ENCODE results near the gene CARMIL3. TPM values are rescaled to one million over a fixed set of nuclear protein-coding genes. Genes with fewer than 3 reads are reported as not detected.

CARMIL3 gene
- total RNA-seq, 1 donor from 2014 or later = not detected

DNA sequence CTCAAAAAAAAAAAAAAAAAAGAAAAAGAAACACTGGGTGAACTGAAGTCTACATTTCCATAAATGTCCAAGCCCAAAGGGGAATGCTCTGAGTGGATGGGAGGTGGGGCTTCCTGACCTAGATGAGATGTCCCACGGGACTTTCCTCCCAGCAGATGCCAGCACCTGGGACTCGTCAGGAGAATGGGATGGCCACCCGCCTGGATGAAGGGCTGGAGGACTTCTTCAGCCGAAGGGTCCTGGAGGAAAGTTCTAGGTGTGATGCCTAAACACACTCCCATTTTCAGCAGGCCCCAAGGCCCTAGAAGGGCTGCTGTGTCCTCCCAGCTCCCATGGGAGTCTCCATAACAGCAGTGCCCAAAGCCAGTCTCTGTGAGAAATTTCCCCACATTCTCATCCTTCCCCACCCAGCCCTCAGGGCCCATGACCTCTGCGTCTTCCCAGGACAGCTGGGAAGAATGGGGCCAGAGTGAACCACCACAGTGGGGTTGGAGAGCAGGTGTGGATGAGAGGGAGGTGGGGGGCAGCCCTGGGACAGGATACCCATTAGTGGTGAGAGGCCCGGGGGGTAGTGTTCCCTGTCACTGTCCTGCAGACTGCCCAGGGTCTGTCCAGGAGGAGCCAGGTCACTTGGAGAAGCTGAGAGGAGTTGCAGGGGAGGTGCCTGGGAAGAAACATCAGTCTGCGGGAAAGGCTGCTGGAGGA, 12.4 kb downstream of the CARMIL3 start:
- DNase-seq = no peak

DNA sequence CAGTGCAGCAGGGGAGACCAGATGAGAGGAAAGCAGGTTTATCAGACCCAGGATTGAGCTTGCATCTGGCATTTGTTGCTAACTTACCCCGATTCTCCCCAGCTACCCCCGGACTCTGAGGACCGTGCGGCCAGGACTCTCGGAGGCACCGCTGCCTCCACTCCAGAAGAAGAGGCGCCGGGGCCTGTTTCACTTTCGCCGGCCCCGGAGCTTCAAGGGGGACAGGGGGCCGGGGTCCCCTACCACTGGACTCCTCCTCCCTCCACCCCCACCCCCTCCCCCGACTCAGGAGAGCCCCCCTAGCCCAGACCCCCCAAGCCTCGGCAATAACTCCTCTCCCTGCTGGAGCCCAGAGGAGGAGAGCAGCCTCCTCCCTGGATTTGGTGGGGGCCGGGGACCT, 13.0 kb downstream of the CARMIL3 start:
- no peak for DNase-seq

DNA sequence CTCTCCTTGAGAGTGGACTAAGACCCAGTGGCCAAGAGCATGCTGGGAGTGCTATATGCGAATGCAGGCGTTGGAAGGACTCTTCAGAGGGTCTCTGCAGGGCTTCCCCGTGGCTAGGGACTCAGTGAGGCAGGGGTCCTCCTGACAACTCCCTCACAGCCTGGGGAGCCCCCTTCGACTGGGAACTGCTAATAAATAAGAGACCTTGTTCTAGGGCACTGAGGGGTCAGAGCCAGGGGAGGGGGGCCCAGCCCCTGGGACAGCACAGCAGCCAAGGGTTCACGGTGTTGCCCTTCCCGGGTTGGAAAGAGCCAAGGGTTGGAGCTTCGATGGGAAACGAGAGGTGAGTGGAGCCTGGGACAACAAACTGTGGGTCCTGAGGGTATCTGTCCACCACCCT, 13.6 kb downstream of the CARMIL3 start:
- DNase-seq = no peak

DNA sequence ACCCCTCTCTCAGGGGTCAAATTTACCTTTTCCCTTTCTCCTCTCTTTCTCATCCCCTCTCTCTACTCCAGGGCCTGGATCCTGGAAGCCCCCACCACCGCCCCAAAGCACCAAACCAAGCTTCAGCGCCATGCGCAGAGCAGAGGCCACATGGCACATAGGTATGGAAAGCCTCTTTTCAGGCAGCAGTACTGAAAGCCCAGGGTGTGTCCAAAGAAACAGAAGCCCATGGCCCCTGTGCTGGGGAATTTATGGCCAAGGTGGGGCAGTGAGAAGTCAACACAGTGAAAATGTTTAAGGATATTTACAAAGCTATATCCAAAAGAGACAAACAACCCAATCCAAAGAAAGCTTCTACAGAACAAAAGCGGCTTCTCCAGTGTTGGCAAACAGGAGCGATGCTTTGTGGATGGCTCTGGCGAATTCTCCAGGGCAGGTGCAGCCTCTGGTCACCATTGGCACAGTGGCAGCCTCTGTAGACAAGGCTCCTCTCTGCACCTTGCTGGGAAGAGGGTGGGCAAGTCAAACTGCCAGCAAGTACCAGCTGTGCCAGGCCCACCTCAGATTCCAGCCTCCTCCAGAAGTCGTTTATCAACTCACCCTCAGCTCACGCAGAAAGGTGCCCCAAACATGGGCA, 14.8 kb downstream of the CARMIL3 start:
- no peak for DNase-seq

DNA sequence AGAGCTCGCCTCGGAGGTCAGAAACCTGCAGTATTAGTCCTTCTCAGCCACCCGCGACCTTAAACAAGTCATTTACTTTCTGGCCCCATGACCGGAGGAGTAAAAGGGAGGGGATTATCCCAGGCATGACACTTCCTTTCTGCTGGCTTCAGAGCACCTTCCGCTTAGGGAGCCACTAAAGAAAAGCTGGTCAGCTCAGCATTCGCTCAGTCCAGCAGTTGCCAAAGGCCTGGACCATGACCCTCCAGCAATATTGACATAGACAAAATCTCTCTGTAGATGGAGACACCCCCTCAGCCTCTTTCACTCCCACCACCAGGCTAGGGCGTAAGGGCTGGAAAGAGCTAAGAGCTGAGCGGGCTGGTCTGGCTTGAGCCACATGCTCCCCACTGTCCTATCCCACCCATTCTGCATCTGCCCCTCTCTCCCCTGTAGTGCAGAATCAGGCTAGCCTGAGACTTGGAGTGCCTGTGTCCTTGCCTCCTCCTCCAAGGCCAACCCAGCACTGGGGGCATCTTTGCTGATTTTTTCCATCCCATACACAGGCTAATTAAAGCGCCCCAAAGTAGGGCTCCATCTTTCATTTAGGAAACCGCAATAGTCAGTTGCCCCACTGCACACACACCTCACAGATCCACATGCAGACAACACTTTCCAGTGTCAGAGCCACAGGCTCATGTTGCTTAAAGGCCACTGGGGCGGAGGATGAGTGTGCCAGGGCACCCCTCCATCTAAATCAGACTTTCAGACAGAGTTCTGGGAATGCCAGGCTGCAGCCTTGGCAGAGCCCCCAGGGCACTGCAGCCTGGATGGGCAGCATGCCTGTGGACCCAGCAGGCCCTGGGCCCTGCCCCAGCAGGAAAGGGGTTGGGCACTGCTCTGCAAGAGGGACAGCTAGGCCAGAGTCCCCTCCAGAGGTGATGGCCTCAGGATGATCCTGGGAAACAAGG, 15.6 kb downstream of the CARMIL3 start:
- DNase-seq = no peak

DNA sequence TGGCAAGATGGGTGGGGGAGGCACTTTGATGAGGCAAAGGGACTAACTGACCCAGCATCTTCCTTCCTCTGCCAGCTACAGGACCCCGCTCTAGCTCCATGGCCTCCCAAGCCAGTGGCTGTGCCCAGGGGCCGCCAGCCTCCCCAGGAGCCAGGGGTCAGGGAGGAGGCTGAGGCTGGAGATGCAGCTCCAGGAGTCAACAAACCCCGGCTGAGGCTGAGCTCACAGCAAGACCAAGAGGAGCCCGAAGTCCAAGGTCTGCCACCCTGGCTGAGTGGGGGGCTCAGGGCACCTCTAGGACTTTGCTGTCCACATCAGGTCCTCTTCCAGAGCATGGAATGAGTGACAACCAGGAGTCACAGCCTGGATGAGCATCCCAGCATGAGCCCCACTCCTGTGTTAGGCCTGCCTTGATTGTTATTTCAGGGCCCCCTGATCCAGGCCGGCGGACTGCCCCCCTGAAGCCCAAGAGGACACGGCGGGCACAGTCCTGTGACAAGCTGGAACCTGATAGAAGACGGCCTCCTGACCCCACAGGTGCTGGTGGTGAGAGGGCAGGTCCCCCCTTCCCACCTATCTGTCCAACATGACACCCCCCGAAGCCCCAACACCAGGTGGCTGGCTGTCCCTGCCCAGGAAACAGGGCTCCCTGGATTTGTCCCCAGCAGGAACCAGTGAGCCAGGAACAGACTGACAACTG, 17.1 kb downstream of the CARMIL3 start:
- no peak for DNase-seq

DNA sequence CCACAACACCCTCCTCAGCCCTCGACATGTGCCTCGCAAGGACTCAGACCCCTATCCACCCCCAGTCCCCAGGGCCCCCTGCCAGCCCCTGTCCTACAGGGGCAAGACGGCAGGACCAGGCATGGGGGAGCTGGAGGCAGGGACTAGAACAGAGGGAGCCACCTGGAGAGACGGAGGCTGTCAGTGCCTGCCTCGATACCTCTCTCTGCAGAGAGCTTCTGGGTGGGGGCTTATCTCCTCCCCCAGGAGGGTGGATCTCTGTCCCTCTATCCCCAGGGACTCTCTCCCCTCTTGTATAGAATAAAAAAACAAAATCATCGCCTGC, 17.6 kb downstream of the CARMIL3 start:
- DNase-seq = no peak

DNA sequence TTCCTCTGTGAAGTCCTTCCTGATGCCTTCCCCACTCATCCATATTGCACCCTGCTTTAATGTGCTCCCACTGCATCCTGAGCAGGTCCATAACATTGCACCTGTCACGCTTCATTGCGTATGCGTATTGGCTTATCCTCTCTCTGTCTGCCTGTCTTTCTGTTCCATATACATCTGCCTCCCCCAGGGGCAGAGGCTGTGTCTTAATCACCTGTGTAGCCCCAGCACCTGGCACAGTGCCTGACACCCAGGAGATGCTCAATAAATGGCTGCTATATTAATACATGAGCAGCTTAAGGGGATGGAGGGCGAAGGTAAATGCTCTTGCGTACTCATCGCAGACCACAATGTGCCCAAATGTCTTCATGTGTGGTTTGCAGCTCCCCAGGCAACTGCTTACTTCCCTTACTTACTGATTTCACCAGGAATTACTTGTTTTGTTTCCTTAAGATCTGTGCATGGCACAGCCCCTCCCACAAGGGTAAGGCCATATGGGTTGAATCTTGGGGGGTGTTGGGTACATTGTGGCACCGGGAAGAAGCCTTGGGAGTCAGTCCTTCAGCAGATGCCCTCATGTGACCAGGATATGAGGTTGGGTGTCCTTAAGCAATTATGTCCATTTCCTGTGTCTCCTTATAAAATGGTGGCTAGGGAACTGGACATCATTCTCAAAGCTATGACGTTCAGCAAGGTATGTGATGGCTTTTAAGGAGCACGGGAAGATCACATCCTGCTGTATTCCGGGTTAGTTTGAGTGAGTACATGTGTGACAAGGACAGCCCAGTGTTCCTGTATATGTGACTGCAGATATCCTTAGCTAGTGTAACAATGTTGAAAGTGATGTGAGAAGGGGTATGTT, 18.7 kb downstream of the CARMIL3 start:
- no peak for DNase-seq

DNA sequence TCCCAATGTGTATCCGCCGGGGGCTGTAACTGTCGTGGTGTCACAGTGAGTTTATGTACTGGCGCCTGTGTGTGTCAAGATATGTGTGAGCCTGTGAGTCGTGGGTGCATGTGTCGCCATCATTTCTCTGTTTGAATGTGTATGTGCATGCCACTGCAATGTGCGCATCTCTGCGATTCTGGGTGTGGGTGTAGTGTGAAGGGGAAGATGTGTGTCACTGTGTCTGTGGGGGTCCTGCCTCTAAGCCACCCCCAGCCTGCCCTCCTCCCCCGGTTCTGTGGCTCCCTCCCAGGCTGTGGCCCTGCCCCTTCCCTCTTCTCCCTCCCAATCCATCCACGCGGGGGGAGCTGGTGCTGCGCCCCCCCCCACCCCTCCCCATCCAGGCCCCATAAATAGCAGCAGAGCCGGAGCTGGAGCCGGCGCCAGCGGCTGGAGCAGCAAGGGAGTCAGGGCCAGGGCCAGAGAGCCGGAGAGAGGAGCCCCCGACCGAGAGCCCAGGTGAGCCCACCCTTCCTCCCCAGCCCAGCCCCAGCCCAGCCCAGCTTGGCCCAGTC, 19.4 kb downstream of the CARMIL3 start, which contains the start of gene CPNE6:
Gene CPNE6, plus strand, starts transcription at position 419 of the 554 bp plus-strand sequence. CDS start 1,375 bp downstream, outside the sequence.
- DNase-seq = no peak

DNA sequence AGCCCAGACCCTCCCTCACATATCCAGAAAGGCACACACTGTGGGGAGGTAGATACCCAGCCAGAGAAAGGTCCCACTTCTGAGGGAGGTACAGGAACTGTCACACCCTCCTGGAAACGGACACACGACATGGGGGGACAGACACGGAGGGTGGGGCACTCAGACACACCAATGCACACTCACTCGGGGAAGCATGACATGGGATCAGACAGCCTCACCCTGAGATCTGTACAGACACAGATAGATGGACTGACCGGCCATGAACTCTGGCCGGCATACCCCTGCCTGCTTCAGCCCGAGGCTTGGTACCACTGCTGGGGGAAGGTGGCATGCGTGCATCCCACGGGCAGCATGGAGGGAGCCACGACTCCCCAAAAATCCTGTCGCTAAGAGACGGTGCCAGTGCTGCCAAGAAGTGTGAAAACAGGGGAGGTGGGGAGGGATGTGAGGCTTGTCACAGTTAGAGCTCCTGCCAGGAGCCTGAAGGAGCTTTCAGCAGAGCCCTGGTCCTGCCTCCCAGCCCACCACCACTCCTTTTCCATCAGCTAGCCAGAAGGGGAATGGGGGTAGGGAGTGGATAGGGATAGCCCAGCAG, 20.1 kb downstream of the CARMIL3 start:
- DNase-seq = no peak

DNA sequence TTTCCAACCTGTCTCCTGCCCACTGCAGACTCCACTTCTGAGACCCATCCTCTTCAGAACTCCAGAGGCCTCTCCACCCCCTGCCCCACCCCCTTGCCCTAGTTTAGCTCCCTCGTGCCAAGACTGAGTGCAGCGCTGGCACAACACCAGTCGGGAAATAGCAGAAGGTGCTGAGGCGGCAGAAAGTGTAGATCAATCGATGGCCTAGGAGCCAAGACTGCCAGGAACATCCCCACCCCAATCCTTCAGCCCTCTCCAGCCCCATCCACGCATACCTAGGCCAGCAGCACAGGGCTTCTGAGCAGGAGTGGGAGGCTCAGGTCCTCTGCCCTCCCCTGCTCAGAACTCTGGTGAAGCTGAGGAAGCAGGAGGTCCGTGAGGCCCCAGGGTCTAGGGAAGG, 20.6 kb downstream of the CARMIL3 start:
- DNase-seq = no peak

DNA sequence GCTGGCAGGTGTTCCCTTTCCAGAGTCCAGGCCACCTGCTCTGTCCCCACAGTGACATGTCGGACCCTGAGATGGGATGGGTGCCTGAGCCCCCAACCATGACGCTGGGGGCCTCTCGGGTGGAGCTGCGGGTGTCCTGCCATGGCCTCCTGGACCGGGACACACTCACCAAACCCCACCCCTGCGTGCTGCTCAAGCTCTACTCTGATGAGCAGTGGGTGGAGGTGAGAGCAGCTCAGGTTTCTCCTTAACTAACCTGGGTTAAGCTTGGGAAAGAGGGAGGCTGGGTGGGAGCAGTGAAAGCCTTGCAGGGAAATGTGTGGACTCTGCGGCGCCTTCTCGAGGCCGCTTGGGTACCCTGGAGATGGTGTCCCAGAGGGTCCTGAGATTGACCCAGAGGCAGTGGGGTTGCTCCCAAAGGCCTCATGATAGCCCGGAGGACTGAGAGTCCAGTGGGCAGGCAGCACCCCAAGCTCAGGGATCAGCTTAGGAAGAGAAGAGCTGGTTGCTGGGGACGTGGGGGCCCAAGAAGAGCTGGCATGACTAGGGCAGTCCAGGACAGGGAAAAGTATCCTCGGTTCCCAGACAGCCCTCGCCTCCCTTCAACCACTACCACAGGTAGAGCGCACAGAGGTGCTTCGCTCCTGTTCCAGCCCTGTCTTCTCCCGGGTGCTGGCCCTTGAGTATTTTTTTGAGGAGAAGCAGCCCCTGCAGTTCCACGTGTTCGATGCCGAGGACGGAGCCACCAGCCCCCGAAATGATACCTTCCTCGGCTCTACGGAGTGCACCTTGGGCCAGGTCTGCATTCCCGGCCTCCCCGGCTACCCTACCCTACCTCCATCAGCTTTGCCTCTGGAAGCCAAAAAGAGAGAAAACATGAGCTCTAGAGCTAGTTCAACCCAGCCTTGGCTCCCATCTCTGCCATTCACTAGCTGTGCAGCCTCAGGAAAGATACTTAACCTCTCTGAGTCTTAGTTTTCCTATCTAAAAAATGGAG, 21.4 kb downstream of the CARMIL3 start:
- DNase-seq = no peak

DNA sequence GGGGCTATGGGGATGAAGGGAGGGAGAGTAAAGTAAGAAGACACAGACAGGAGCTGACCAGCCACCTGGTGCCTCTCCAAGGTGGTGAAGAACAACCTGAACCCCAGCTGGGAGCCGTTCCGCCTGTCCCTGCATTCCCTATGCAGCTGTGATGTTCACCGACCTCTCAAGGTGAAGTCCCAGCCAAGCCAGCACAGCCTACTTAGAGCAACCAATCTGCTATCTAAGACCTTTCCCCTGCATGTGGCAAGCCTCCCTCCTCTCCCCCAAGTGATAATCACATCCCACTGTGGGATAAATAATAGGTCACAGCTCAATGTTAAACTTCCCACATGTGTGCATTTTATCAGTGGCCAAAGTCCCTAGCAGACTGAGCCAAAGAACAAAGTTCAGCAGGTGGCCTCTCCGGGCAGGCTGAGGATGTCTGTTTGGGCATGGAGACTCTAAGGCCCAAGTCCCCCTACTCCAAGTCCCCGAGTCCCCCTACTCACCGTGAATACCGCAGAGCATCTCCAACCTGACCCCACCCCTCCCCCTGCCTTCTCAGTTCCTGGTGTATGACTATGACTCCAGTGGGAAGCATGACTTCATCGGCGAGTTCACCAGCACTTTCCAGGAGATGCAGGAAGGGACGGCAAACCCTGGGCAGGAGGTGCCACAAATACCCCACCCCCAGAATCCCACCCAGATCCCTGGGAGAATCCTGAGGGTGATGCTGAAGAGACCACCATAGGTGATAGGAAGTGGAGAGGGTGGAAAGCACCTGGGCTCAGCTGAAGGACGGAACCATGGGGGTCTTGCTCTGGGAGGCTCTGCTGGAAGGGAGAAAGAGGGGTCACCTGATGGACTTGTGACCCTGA, 23.0 kb downstream of the CARMIL3 start:
- DNase-seq = no peak

DNA sequence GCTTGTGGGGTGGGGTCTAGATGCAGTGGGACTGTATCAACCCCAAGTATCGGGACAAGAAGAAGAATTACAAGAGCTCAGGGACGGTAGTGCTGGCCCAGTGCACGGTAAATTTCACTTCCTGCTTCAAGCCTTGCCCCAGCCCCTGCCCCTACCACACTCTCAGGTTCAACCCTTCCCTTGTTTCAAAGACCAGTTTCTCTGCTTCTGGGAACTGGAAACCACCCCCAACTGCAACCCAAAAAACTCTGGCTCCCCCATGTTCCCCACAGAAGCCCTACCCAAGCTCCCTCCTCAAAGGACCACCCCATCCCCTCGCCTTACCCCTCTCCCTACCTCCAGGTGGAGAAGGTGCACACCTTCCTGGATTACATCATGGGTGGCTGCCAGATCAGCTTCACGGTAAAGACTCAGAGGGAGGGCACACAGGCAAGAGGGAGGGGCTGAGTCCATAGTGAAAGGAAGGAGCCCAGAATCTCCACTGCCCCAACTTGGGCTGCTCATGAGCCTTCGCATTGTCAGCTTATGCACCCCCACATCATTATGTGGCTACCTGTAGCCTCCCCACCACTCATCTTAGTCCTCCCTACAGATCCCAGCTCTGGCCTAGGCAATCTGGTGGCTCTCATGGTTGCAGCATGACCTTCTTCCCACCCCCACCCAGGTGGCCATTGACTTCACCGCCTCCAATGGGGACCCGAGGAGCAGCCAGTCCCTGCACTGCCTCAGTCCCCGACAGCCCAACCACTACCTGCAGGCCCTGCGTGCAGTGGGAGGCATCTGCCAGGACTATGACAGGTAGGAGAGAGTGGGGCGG, 23.9 kb downstream of the CARMIL3 start:
- no peak for DNase-seq

DNA sequence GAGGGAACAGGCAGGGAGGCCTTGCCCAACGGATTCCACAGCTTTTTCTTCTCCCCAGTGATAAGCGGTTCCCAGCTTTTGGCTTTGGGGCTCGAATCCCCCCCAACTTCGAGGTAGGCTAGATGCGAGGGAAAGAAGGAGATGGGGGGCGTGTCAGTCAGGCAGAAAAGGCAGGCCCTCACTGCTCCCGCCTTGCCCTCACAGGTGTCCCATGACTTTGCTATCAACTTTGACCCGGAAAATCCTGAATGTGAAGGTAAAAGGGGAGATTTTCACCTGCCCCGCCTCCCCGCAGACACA, 24.4 kb downstream of the CARMIL3 start:
- DNase-seq = no peak

DNA sequence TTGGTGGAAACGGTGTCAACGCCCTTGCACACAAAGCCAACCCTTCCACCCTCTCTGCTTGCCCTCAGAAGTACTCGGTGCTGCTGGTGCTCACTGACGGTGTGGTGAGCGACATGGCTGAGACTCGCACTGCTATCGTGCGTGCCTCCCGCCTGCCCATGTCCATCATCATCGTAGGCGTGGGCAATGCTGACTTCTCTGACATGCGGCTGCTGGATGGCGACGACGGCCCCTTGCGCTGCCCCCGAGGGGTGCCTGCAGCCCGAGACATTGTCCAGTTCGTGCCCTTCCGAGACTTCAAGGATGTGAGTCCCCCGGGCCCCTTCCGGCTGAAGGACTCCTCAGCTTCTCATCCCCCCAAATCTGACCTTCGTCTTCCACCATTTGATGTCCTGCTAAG, 25.3 kb downstream of the CARMIL3 start:
- DNase-seq = no peak

DNA sequence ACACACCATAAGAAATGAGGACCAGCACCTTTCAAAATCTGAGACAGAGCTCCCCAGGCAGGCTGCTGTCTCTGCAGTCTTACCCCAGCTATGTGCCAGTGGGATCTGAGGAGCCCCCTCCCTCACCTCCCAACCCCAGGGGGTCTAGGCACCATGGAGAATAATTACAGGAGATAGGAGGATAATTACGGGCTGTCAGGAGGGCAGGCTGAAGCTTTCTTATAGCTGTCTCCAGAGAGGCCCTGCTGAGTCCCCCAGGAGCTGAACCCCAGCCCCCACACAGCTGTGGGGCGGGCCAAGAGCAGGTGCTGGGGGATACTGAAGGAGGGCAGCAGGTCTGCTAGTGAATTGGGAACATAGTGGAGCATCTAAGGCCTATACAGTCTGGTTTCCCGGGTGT, 26.3 kb downstream of the CARMIL3 start:
- no peak for DNase-seq

DNA sequence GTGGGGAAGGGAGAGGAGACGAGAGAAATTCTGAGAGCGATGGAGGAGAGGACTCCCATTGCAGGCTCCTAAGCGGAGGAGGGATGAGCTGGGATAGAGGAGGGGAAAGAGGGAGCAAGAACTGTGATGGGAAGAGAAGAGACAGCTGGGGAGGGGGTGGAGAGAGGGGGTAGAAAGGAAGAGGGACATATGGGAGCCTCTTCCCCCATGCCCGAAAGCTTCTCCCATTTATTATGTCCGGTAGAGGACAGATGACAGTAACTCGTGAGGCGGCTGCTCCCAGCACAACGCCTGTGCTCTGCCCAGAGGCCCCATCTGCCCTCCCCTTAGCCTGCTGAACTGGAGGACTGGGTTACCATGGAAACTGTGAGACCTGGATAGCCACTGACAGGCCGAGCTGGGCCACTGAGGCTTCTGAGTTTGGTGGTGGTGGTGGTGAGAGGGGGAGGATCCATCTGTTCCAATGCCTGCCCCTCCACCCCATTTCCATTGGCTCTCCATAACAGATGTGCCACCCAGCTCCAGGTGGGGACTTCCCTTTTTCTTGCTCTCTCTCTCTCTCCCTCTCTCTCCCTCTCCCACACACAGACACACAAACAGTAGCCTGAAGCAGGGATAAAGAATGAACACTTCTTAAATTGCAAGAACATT, 27.8 kb downstream of the CARMIL3 start:
- DNase-seq = no peak
